Activated B cell treated with CpG ODN at 0.5 μM for 24 hours (primary cell): ENCODE measurements around the gene CLDN19. TPM values are rescaled to one million over a fixed set of nuclear protein-coding genes. Genes with fewer than 3 reads are reported as not detected.

Experiments
- ATAC-seq: fragments of 200-7000 bp; cut with Tn5 transposase; one replicate; pipeline ENCODE4 v1.10.0; 2021; ENCODE audit warnings: low read depth, mild to moderate bottlenecking, moderate library complexity
- CTCF ChIA-PET: fragments of 350-600 bp; sonication (Branson Sonifier 250); formaldehyde crosslinking; loops from one replicate; lab custom pipeline; 2021; ENCODE audit warnings: antibody characterized with exemption; lab: Charles Lee
- POLR2A ChIA-PET: fragments of 350-600 bp; sonication (Branson Sonifier 250); formaldehyde crosslinking; loops from one replicate; lab custom pipeline; 2021; ENCODE audit warnings: antibody characterized with exemption; lab: Charles Lee
- DNase-seq: peaks from one replicate; pipeline ENCODE4 v3.0.0; 2022
- H3K27ac Mint-ChIP-seq: one replicate; pipeline ENCODE4 v1.8.0; 2020; ENCODE audit warnings: mixed read lengths
- H3K27me3 Mint-ChIP-seq: one replicate; pipeline ENCODE4 v1.8.0; 2021; ENCODE audit warnings: mixed read lengths
- H3K36me3 Mint-ChIP-seq: one replicate; pipeline ENCODE4 v1.8.0; 2021; ENCODE audit warnings: low read depth, mixed read lengths
- H3K4me1 Mint-ChIP-seq: one replicate; pipeline ENCODE4 v1.8.0; 2021; ENCODE audit warnings: mixed read lengths
- H3K4me3 Mint-ChIP-seq: one replicate; pipeline ENCODE4 v1.8.0; 2020; ENCODE audit warnings: mild to moderate bottlenecking, mixed read lengths
- H3K9me3 Mint-ChIP-seq: one replicate; pipeline ENCODE4 v1.8.0; 2020; ENCODE audit warnings: mixed read lengths
- intact Hi-C: fragments of 100-400 bp; cut with micrococcal nuclease; formaldehyde crosslinking; loops from one replicate; pipeline ENCODE4 v1.15.1; 2024
- total RNA-seq: library from RNA; stranded (reverse); gene quantifications from 2 replicates; pipeline ENCODE4 v1.2.3, GENCODE V29; 2022
- TF ChIP-seq, protein P1 (sequence below): fragments of 200-600 bp; IDR thresholded peaks from one replicate; pipeline ENCODE4 v1.8.0; 2022; ENCODE audit warnings: antibody characterized with exemption, mild to moderate bottlenecking

CLDN19 gene, protein sequence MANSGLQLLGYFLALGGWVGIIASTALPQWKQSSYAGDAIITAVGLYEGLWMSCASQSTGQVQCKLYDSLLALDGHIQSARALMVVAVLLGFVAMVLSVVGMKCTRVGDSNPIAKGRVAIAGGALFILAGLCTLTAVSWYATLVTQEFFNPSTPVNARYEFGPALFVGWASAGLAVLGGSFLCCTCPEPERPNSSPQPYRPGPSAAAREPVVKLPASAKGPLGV
- total RNA-seq: not detected in 2 replicates

DNA sequence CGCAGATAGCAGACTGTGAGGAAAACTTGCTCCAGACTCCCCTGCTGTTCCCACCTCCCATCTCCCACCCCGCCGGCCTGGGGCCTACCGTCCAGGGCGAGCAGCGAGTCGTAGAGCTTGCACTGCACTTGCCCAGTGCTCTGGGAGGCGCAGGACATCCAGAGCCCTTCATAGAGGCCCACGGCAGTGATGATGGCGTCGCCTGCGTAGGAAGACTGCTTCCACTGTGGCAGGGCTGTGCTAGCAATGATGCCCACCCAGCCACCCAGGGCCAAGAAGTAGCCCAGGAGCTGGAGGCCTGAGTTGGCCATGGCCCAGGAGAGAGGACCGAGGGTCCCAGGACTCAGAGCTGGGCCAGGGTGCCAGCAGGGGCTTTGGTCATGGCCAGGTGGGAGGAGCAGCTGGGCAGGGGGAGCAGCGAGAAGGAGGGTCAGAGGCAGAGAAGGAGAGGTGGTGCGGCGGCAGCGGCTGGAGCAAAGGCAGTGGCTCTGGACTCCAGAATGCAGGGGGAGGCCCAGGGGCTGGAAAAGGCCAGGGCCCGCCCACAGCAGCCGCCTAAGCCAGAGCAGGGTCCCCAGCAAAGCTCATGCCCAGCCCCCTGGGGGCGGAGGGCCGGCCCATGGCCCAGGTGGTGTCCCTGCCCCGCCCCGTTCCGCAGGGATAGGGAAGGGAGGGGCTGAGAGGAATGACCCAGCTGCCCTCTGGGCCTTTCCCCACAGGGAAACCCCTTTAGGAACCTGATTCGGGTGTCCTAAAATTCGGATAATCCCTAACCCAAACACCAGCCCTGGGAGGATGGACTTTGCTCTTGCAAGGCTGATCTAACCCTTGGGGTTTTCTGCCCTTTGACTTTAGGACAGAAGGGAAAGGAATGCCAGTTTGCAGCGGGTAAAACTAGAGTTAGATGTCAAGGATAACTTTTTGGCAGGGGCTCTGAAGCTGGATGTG, at the start of gene CLDN19:
CLDN19 (minus strand) TSS at position 484 of the 948 bp plus-strand sequence; CDS start at position 311, 173 bp downstream.
- no peaks in the 10 kb centered on the region for H3K36me3 Mint-ChIP-seq
- ChIA-PET CTCF (no interaction called here), POLR2A (no interaction called here)
- intact Hi-C loops: no loop called here
- no peak for ATAC-seq
- H3K27ac Mint-ChIP-seq: no peak within 1 kb of the TSS
- no peak within 1 kb of the TSS for H3K4me3 Mint-ChIP-seq
- no peaks in the 10 kb centered on the region for H3K27me3 Mint-ChIP-seq
- H3K4me1 Mint-ChIP-seq: peaks cover 16% of the 10 kb centered on the region
- DNase-seq: no peak
- TF ChIP-seq, protein P1, sequence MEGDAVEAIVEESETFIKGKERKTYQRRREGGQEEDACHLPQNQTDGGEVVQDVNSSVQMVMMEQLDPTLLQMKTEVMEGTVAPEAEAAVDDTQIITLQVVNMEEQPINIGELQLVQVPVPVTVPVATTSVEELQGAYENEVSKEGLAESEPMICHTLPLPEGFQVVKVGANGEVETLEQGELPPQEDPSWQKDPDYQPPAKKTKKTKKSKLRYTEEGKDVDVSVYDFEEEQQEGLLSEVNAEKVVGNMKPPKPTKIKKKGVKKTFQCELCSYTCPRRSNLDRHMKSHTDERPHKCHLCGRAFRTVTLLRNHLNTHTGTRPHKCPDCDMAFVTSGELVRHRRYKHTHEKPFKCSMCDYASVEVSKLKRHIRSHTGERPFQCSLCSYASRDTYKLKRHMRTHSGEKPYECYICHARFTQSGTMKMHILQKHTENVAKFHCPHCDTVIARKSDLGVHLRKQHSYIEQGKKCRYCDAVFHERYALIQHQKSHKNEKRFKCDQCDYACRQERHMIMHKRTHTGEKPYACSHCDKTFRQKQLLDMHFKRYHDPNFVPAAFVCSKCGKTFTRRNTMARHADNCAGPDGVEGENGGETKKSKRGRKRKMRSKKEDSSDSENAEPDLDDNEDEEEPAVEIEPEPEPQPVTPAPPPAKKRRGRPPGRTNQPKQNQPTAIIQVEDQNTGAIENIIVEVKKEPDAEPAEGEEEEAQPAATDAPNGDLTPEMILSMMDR: no peak
- no peaks in the 10 kb centered on the region for H3K9me3 Mint-ChIP-seq

DNA sequence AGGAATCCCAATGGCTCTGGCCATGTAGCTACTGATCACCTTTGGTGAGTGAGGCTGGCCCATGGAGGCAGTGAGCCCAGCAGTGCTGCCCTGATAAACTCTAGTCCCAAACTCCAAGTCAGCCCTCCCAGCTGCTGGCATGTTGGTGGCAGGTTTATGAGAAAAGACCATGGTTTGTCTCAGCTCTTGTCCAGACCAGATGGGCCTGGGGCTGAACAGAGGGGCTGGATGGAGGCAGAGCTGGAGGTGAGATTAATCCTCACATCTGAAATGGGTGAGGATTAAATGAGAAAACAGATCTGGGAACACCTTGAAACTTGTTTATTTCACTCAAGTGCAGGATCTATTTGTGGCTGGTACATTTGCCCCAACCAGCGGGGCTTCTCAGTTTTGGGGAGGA, 48.0 kb upstream of the CLDN19 start:
- Mint-ChIP-seq H3K9me3 (no peaks in the 10 kb centered on the region), H3K36me3 (peaks cover 7% of the 10 kb centered on the region), H3K27me3 (peaks cover 5% of the 10 kb centered on the region), H3K4me1 (peaks cover 11% of the 10 kb centered on the region), H3K4me3 (no peak overlapping the region), H3K27ac (no peak overlapping the region)
- no peak for ATAC-seq
- DNase-seq: no peak
- POLR2A ChIA-PET: no interaction called here
- TF ChIP-seq, protein P1: no peak
- intact Hi-C loops: no loop called here
- CTCF ChIA-PET: no interaction called here

DNA sequence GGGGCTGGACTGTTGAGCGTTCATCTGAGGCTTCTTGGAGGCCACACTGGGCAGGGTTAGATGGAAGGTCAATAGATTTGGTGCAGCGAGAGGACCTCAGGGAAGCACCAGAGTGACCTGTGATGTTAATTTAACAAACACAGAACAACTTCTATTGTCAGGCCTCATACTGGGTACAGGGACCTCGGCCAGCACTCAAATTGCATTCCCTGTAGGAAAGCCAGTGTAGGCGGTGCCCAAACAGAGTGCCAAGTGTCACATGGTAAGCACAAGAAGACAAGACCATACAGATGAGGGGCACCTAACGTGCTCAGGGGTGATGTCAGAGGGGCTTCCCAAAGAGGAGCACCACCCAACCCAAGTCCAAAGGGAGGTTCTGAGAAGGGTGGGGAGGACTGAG, 46.1 kb upstream of the CLDN19 start:
- intact Hi-C loops: no loop called here
- ChIA-PET CTCF (no interaction called here), POLR2A (interaction anchor here (3.3 kb wide), 1 partner anchor 19 kb away, joined by 10 read pairs; the partner anchor contains the start of genes C1orf50 and P3H1)
- TF ChIP-seq, protein P1: no peak
- Mint-ChIP-seq H3K27ac (no peak overlapping the region), H3K4me1 (peaks cover 11% of the 10 kb centered on the region), H3K9me3 (no peaks in the 10 kb centered on the region), H3K4me3 (no peak overlapping the region), H3K27me3 (peaks cover 5% of the 10 kb centered on the region), H3K36me3 (peaks cover 16% of the 10 kb centered on the region)
- no peak for ATAC-seq
- DNase-seq: no peak

DNA sequence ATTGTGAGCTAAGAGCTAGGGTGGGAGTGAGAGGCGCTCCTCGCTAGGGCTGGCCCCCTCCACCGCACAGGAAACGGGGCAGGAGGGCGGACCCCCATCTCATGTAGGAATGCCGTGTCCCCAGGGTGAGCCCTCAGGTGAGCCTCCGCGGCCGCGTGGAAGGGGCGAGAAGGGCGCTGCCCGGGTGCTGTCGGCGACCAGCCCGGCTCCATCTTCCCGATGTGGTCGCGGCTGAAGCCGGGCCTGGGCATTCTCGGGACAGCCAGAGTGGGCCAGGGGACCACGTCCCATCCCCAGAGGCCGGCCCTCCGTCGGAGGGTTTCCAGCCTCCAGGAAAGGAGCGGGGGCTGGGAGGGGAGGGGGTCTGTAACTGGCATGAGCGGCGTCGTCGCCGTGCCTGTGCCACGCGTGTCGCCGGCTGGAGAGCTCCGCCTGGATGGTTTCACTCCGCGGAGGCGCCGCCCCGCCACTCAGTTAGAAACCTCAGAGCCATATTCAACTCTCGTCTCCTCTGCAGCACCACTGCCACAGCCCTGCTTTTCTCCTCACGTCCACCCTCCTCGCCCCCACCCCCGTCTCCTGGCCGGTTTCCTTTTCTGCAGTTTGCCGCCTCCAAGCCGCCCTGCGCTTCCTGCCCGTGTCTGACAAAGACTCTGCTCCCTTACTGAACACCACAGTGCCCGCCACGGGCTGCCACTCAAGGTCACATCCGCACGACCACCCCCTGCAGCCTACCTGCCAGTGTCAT, 45.1 kb upstream of the CLDN19 start, which contains the start of gene TMEM269:
TMEM269 (plus strand) TSS at position 46 of the 748 bp plus-strand sequence. CDS start 4,903 bp downstream, outside the sequence.
- CTCF ChIA-PET: no interaction called here
- DNase-seq: no peak
- Mint-ChIP-seq H3K9me3 (no peaks in the 10 kb centered on the region), H3K27me3 (peaks cover 5% of the 10 kb centered on the region), H3K4me1 (peaks cover 11% of the 10 kb centered on the region), H3K36me3 (peaks cover 23% of the 10 kb centered on the region), H3K4me3 (peak within 1 kb of the TSS; percentile 78), H3K27ac (peak within 1 kb of the TSS; percentile 9)
- intact Hi-C loops: no loop called here
- peak; percentile 45 for ATAC-seq
- TF ChIP-seq, protein P1: no peak
- POLR2A ChIA-PET: interaction anchor here (3.3 kb wide), 1 partner anchor 18 kb away, joined by 10 read pairs; the partner anchor contains the start of genes C1orf50 and P3H1
